ENCODE data around the gene LRFN4.

The LRFN4 gene

GRCh38 chr11:66870616-66871520, 14.0 kb downstream of the LRFN4 start:
- Mint-ChIP-seq H3K4me3 (no peak overlapping the region), H3K27ac (no peak overlapping the region), H3K9me3 (no peaks in the 10 kb centered on the region), H3K4me1 (peaks cover 5% of the 10 kb centered on the region), H3K36me3 (no peaks in the 10 kb centered on the region), H3K27me3 (no peaks in the 10 kb centered on the region)

GRCh38 chr11:66871521-66871901, 14.6 kb downstream of the LRFN4 start:
- Mint-ChIP-seq H3K4me1 (peaks cover 5% of the 10 kb centered on the region), H3K27me3 (no peaks in the 10 kb centered on the region), H3K4me3 (no peak overlapping the region)

GRCh38 chr11:66874232-66874631, 17.4 kb downstream of the LRFN4 start:
- H3K9me3 Mint-ChIP-seq = no peaks in the 10 kb centered on the region
- H3K27me3 Mint-ChIP-seq = no peaks in the 10 kb centered on the region
- no peak overlapping the region for H3K4me3 Mint-ChIP-seq
- H3K4me1 Mint-ChIP-seq = no peaks in the 10 kb centered on the region
- no peaks in the 10 kb centered on the region for H3K36me3 Mint-ChIP-seq
- H3K27ac Mint-ChIP-seq = no peak overlapping the region

More at GRCh38 chr11:66871521-66871901, 14.6 kb downstream of the LRFN4 start:
- Mint-ChIP-seq H3K27ac (no peak overlapping the region), H3K9me3 (no peaks in the 10 kb centered on the region), H3K36me3 (no peaks in the 10 kb centered on the region)

- no peak overlapping the region for H3K27ac Mint-ChIP-seq
These were observed 18.5 kb downstream of the LRFN4 start for GRCh38 chr11:66875378-66875777.

DNA sequence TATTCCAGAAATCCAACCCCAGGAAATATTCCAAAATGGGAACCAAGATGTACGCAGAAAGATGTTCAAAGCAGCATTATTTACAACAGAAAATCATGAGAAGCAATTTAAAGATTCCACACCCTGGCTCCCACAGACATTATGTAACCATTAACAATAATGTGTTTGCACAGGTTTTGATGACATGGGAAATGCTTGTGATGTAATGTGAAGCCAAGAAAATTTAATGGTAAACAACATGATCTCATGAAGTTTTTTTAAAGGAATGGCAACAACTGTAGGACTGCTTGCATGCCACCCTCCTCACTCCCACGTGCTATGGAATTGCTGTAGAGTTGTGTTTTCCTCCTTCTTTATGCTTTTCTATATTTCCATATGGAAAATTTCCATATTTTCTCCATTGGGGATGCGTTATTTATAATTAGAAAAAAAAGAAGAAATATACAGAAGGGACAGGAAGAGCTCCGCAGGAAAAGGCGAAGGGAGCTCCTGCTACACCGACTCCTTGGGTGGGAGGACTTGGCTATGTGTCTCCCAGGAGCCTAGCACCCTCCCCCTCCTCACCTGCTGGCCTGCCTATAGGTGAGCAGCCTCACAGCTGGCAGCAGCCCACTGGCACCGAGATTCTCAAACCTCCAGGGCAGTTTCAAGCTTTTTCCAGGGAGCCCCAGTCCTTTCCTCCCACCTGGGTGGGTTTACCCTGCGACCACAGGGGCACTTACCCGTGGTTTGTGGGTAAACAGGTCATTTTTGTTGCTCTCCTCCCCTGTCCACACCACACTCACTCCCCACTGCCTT, 20.9 kb downstream of the LRFN4 start:
- Mint-ChIP-seq H3K27ac (no peak overlapping the region), H3K27me3 (no peaks in the 10 kb centered on the region), H3K36me3 (no peaks in the 10 kb centered on the region), H3K4me3 (no peak overlapping the region), H3K9me3 (no peaks in the 10 kb centered on the region), H3K4me1 (peaks cover 22% of the 10 kb centered on the region)

More at GRCh38 chr11:66875378-66875777, 18.5 kb downstream of the LRFN4 start:
- no peaks in the 10 kb centered on the region for H3K27me3 Mint-ChIP-seq
- no peaks in the 10 kb centered on the region for H3K9me3 Mint-ChIP-seq
- no peaks in the 10 kb centered on the region for H3K36me3 Mint-ChIP-seq
- peaks cover 3% of the 10 kb centered on the region for H3K4me1 Mint-ChIP-seq
- H3K4me3 Mint-ChIP-seq = no peak overlapping the region

DNA sequence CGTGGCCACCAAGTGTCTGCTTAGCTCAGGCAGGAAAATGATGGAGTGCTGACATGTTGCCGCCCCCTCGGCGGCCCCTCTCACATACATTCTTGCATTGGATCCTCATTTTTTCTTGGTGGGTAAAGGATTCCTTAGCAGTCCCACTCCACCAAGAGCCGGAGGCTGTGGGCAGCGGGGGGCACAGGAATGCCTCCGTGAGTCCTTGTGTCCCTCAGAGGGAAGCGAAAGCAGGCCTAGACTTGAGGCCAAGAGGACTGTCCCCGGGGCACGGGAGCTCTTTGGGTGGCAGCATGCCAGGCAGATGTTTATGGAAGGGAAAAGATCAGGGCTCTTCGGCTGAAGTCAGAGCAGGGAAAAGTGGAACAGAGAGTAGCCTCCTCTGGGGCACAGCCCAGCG, 21.6 kb downstream of the LRFN4 start:
- Mint-ChIP-seq H3K4me3 (no peak overlapping the region), H3K36me3 (no peaks in the 10 kb centered on the region), H3K27me3 (no peaks in the 10 kb centered on the region), H3K4me1 (peaks cover 22% of the 10 kb centered on the region), H3K27ac (no peak overlapping the region), H3K9me3 (no peaks in the 10 kb centered on the region)

- H3K27ac Mint-ChIP-seq = no peak overlapping the region
- peaks cover 22% of the 10 kb centered on the region for H3K4me1 Mint-ChIP-seq
- no peaks in the 10 kb centered on the region for H3K27me3 Mint-ChIP-seq
- no peaks in the 10 kb centered on the region for H3K36me3 Mint-ChIP-seq
- H3K4me3 Mint-ChIP-seq = no peak overlapping the region
- H3K9me3 Mint-ChIP-seq = no peaks in the 10 kb centered on the region
These were observed 22.1 kb downstream of the LRFN4 start for GRCh38 chr11:66879000-66879399.

- H3K4me1 Mint-ChIP-seq = peaks cover 22% of the 10 kb centered on the region
- no peaks in the 10 kb centered on the region for H3K36me3 Mint-ChIP-seq
- H3K27me3 Mint-ChIP-seq = no peaks in the 10 kb centered on the region
- no peak overlapping the region for H3K4me3 Mint-ChIP-seq
- H3K27ac Mint-ChIP-seq = no peak overlapping the region
- H3K9me3 Mint-ChIP-seq = no peaks in the 10 kb centered on the region
These were observed 22.7 kb downstream of the LRFN4 start for GRCh38 chr11:66879583-66879982.

- Mint-ChIP-seq H3K36me3 (no peaks in the 10 kb centered on the region), H3K9me3 (no peaks in the 10 kb centered on the region), H3K27me3 (no peaks in the 10 kb centered on the region), H3K27ac (no peak overlapping the region), H3K4me3 (no peak overlapping the region), H3K4me1 (peaks cover 22% of the 10 kb centered on the region)
These were observed 23.1 kb downstream of the LRFN4 start for GRCh38 chr11:66879999-66880398.

- Mint-ChIP-seq H3K9me3 (no peaks in the 10 kb centered on the region), H3K36me3 (no peaks in the 10 kb centered on the region), H3K4me1 (peaks cover 22% of the 10 kb centered on the region), H3K4me3 (peak overlapping the region; percentile 27), H3K27ac (no peak overlapping the region), H3K27me3 (no peaks in the 10 kb centered on the region)
These were observed 23.9 kb downstream of the LRFN4 start for GRCh38 chr11:66880496-66881450.

DNA sequence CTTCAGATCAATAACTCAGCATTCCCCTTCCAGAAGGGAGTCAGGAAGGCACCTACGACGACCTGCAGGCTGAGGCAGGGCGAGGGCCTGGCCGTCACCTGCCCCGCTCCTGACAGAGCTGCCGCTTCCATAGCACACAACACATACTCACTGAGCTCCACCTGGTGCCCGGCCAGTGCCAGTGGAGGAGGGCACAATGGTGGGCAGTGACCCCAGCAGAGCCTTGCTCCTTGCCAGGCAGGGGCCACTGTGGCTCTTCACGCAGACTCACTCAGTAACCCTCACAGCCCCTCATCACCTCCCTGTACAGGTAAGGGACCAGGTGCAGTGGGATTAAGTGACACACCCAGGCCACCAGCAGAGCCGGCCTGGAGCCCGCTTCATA, 24.6 kb downstream of the LRFN4 start:
- no peak overlapping the region for H3K27ac Mint-ChIP-seq
- H3K4me1 Mint-ChIP-seq = peaks cover 22% of the 10 kb centered on the region
- H3K4me3 Mint-ChIP-seq = no peak overlapping the region
- no peaks in the 10 kb centered on the region for H3K36me3 Mint-ChIP-seq
- H3K27me3 Mint-ChIP-seq = no peaks in the 10 kb centered on the region
- H3K9me3 Mint-ChIP-seq = no peaks in the 10 kb centered on the region

DNA sequence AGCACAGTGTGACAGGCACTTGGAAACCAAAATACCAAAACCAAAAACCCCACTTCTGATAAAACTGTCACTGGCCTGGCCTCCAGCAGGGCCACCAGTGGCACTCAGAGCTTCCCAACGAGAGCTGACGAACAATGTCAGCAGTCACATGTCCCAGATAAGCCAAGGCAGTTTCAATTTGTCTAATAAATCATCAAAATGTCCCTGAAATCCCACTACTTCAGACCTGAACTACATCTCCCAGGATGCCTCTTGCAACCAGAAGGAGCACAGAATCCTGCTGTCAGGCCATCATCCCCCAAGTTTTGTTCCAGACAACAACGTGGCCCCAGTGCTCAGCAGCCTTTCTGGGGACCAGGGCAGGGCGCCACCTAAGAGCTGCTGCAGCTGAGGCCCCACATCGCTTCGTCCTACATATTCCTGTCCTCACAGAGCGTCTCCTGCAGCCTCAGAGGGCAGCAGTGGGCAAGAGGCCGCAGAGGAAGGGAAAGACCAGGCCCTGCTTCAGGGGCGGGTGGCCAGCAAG, 25.1 kb downstream of the LRFN4 start:
- H3K27me3 Mint-ChIP-seq = no peaks in the 10 kb centered on the region
- H3K4me3 Mint-ChIP-seq = no peak overlapping the region
- H3K36me3 Mint-ChIP-seq = no peaks in the 10 kb centered on the region
- H3K4me1 Mint-ChIP-seq = peaks cover 22% of the 10 kb centered on the region
- H3K27ac Mint-ChIP-seq = no peak overlapping the region
- H3K9me3 Mint-ChIP-seq = no peaks in the 10 kb centered on the region

DNA sequence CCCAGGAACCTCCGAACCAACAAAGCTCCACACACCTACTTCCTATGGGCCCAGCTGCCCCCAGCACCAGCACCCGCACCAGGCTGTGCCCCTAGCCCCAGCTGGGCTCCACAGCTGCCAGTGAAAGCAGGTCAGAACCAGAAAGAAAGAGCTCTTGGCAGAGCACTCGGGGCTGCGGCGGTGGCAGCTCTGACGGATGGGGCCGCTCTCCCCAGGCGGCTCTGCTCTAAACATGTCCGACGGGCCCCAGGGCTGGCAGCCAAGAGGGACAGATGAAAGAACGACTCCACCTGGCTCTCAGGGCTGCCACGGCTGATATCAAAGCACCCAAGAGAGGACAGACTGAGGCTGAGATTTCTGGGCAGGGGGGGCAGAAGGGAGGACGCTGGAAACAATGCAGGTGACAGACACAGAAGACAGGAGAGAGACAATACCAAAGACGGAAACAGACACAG, 25.7 kb downstream of the LRFN4 start:
- H3K9me3 Mint-ChIP-seq = no peaks in the 10 kb centered on the region
- no peak overlapping the region for H3K4me3 Mint-ChIP-seq
- H3K4me1 Mint-ChIP-seq = peaks cover 22% of the 10 kb centered on the region
- H3K36me3 Mint-ChIP-seq = no peaks in the 10 kb centered on the region
- H3K27me3 Mint-ChIP-seq = no peaks in the 10 kb centered on the region
- no peak overlapping the region for H3K27ac Mint-ChIP-seq

- Mint-ChIP-seq H3K36me3 (no peaks in the 10 kb centered on the region), H3K27me3 (no peaks in the 10 kb centered on the region), H3K27ac (no peak overlapping the region), H3K4me3 (no peak overlapping the region), H3K9me3 (no peaks in the 10 kb centered on the region), H3K4me1 (peaks cover 22% of the 10 kb centered on the region)
These were observed 26.4 kb downstream of the LRFN4 start for GRCh38 chr11:66883016-66883965.
